Loucy (cell line): ENCODE results near the gene IGF2R.

ENCODE experiments used
- H2AFZ ChIP-seq: fragments of 200-600 bp; sonication (generic); 2 replicates; pipeline ENCODE4 v1.6.0; 2016; ENCODE audit warnings: antibody characterized with exemption, mild to moderate bottlenecking, low read length, moderate library complexity
- H3F3A ChIP-seq: fragments of 200-600 bp; 2 replicates; pipeline ENCODE4 v1.6.0; 2016; ENCODE audit warnings: antibody characterized with exemption, low read depth, mild to moderate bottlenecking
- H3K27me3 ChIP-seq: fragments of 200-600 bp; sonication (generic); 2 replicates; pipeline ENCODE4 v1.6.1; 2014; ENCODE audit warnings: low read length, mild to moderate bottlenecking; ENCODE audit not compliant: insufficient read depth, poor library complexity, severe bottlenecking
- H3K36me3 ChIP-seq: fragments of 200-600 bp; sonication (generic); 2 replicates; pipeline ENCODE4 v1.6.1; 2016; ENCODE audit warnings: low read length; ENCODE audit not compliant: insufficient read depth
- H3K4me1 ChIP-seq: fragments of 200-600 bp; sonication (generic); 2 replicates; pipeline ENCODE4 v1.5.1; 2014; ENCODE audit warnings: low read length, mild to moderate bottlenecking; ENCODE audit not compliant: insufficient read depth, poor library complexity, severe bottlenecking
- H3K4me2 ChIP-seq: fragments of 200-600 bp; sonication (generic); 2 replicates; pipeline ENCODE4 v1.6.0; 2014; ENCODE audit warnings: antibody characterized with exemption, low read length, low read depth, mild to moderate bottlenecking; ENCODE audit not compliant: poor library complexity, severe bottlenecking
- H3K4me3 ChIP-seq: fragments of 200-600 bp; sonication (generic); 2 replicates; pipeline ENCODE4 v1.5.1; 2014; ENCODE audit warnings: low read length, mild to moderate bottlenecking, mixed read lengths; ENCODE audit not compliant: poor library complexity, severe bottlenecking
- H3K79me2 ChIP-seq: fragments of 200-600 bp; sonication (generic); 2 replicates; pipeline ENCODE4 v1.6.1; 2014; ENCODE audit warnings: low read length; ENCODE audit not compliant: insufficient read depth
- H3K9ac ChIP-seq: fragments of 200-600 bp; sonication (generic); 2 replicates; pipeline ENCODE4 v1.6.0; 2014; ENCODE audit warnings: mild to moderate bottlenecking, low read depth, low read length, moderate library complexity; ENCODE audit not compliant: poor library complexity, severe bottlenecking
- H3K9me2 ChIP-seq: fragments of 200-600 bp; sonication (generic); replicated peaks from 2 replicates; pipeline ENCODE4 v1.6.1; 2016; ENCODE audit warnings: low read depth, low read length, mixed read lengths
- H3K9me3 ChIP-seq: fragments of 200-600 bp; sonication (generic); 2 replicates; pipeline ENCODE4 v1.6.1; 2014; ENCODE audit warnings: mild to moderate bottlenecking, antibody characterized with exemption, low read length, low read depth; ENCODE audit not compliant: insufficient read depth
- H4K20me1 ChIP-seq: fragments of 200-600 bp; sonication (generic); 2 replicates; pipeline ENCODE4 v1.6.0; 2014; ENCODE audit warnings: antibody characterized with exemption, low read length, mild to moderate bottlenecking; ENCODE audit not compliant: insufficient read depth, poor library complexity, severe bottlenecking
- EZH2phosphoT487 ChIP-seq: fragments of 200-600 bp; IDR thresholded peaks from 2 replicates; pipeline ENCODE4 v1.6.1; 2018; ENCODE audit warnings: antibody characterized with exemption, mild to moderate bottlenecking, moderate library complexity, borderline replicate concordance
- TF ChIP-seq, protein P1 (sequence below): fragments of 200-600 bp; sonication (generic); conservative IDR thresholded peaks from 2 replicates; pipeline ENCODE4 v1.5.1; 2014; ENCODE audit warnings: mild to moderate bottlenecking, antibody characterized with exemption, low read length

The IGF2R gene

DNA sequence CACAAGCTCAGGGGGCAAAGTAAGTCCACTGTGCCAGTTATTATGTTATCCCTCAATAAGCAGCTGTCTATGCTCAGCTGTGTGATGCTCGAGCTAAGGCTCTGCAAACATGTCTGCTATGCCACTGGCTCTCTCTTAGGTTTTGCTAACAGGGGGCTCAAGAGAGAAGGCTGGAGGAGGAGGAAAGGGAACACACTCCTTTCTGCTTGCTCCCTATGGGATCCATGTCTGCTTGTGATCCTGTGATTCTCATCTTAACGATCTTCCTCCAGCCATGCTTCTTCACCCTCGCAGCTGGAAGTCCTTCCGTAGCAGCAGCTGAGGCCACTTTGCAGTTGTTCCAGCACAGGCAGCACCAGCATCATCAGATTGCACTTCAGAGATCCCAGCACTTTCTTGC is 37.0 kb upstream of the IGF2R start:
- Histone ChIP-seq H3K9ac (no peak overlapping the region), H3K4me3 (no peak overlapping the region)

DNA sequence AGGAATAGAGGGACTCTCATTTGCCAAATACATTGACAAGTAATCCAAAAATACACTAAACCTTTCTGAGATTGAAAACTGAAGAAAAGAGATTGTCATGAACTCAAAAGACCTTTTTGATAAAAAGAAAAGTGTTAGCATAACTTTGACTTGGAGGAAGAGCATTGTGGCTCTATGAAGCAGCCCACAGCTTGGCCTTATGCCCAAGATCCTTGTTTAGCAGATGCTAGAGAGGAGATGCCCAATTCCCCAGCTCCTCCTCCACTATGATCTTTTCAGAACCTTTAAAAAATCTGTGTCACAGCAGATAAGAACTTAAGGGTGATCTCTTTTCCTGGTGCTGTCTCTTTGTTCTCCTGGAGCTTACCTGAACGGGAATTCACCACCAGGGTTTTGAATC is 35.8 kb upstream of the IGF2R start:
- Histone ChIP-seq H3K4me3 (no peak overlapping the region), H3K9ac (no peak overlapping the region), H3K79me2 (no peaks in the 10 kb centered on the region), H3K9me3 (no peaks in the 10 kb centered on the region), H3K4me1 (no peaks in the 10 kb centered on the region), H3K36me3 (no peaks in the 10 kb centered on the region), H3K9me2 (no peaks in the 10 kb centered on the region), H3K27me3 (peaks cover 6% of the 10 kb centered on the region), H4K20me1 (no peaks in the 10 kb centered on the region), H3F3A (no peaks in the 10 kb centered on the region), H2AFZ (no peak overlapping the region), H3K4me2 (no peak overlapping the region)
- TF ChIP-seq EZH2phosphoT487: no peak
- TF ChIP-seq, protein P1, sequence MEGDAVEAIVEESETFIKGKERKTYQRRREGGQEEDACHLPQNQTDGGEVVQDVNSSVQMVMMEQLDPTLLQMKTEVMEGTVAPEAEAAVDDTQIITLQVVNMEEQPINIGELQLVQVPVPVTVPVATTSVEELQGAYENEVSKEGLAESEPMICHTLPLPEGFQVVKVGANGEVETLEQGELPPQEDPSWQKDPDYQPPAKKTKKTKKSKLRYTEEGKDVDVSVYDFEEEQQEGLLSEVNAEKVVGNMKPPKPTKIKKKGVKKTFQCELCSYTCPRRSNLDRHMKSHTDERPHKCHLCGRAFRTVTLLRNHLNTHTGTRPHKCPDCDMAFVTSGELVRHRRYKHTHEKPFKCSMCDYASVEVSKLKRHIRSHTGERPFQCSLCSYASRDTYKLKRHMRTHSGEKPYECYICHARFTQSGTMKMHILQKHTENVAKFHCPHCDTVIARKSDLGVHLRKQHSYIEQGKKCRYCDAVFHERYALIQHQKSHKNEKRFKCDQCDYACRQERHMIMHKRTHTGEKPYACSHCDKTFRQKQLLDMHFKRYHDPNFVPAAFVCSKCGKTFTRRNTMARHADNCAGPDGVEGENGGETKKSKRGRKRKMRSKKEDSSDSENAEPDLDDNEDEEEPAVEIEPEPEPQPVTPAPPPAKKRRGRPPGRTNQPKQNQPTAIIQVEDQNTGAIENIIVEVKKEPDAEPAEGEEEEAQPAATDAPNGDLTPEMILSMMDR: no peak

More for the DNA sequence above, 37.0 kb upstream of the IGF2R start:
- no peaks in the 10 kb centered on the region for H3K79me2 ChIP-seq
- H2AFZ ChIP-seq: no peak overlapping the region
- H3K9me2 ChIP-seq: no peaks in the 10 kb centered on the region
- no peak overlapping the region for H3K4me2 ChIP-seq
- peaks cover 6% of the 10 kb centered on the region for H3K27me3 ChIP-seq
- no peaks in the 10 kb centered on the region for H3K4me1 ChIP-seq
- no peaks in the 10 kb centered on the region for H4K20me1 ChIP-seq
- no peaks in the 10 kb centered on the region for H3K9me3 ChIP-seq
- H3K36me3 ChIP-seq: no peaks in the 10 kb centered on the region
- no peaks in the 10 kb centered on the region for H3F3A ChIP-seq
- TF ChIP-seq, protein P1: no peak
- TF ChIP-seq EZH2phosphoT487: no peak

DNA sequence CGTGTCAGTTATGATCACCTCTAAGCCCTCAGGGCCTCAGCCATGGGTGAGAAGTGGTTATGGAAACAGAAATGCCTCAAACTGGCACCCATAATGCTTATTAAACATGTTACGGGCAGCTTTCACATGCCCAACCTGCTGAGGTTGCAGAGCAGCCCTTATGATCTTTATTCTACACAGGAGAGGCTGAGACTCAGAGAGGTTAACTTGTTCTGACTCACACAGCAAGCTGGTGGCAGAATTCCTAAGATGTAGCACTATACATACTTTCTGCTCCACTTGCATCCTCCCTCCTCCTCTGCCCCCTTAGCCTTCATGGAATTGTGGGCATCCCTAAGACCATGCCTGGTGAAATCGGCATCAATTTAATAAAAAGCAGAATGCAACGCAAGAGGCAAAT is 34.7 kb upstream of the IGF2R start:
- Histone ChIP-seq H3K9ac (no peak overlapping the region), H3K4me1 (no peaks in the 10 kb centered on the region), H3K79me2 (no peaks in the 10 kb centered on the region), H3K9me3 (no peaks in the 10 kb centered on the region), H3K4me3 (no peak overlapping the region), H3K36me3 (no peaks in the 10 kb centered on the region), H2AFZ (no peak overlapping the region), H4K20me1 (no peaks in the 10 kb centered on the region), H3F3A (no peaks in the 10 kb centered on the region), H3K4me2 (no peak overlapping the region), H3K27me3 (peaks cover 6% of the 10 kb centered on the region), H3K9me2 (no peaks in the 10 kb centered on the region)
- TF ChIP-seq, protein P1: no peak
- no peak for TF ChIP-seq EZH2phosphoT487
